ENCODE data around the gene CCDC73.
"Not testable (repeated sequence)": the region's sequence is repeated elsewhere in the genome, so short reads cannot be mapped to it uniquely, and the experiment has no call there.

Gene CCDC73

GRCh38 chr11:32796425-32796824, 2.0 kb upstream of the CCDC73 start:
- Histone ChIP-seq H3K9me3 (ENCODE audit: control insufficient read depth in 2 of 2, low read length in 2 of 2) (no peaks in the 10 kb centered on the region), H3K4me1 (ENCODE audit: control insufficient read depth, insufficient read depth, low read length) (no peaks in the 10 kb centered on the region), H3K27me3 (ENCODE audit: control insufficient read depth in 1 of 2, insufficient read depth in 2 of 2, low read length in 2 of 2) (no peaks in the 10 kb centered on the region), H3K36me3 (ENCODE audit: control insufficient read depth in 2 of 2, insufficient read depth in 2 of 2, low read length in 2 of 2) (no peaks in the 10 kb centered on the region), H3K9ac (ENCODE audit: low read length in 2 of 2) (no peak overlapping the region), H3K4me3 (ENCODE audit: low read length in 2 of 2) (no peak overlapping the region), H3K27ac (ENCODE audit: low read length) (no peak overlapping the region)

- Histone ChIP-seq H3K9ac (ENCODE audit: low read length in 2 of 2) (no peak overlapping the region), H3K27ac (ENCODE audit: low read length) (no peak overlapping the region), H3K36me3 (ENCODE audit: control insufficient read depth in 2 of 2, insufficient read depth in 2 of 2, low read length in 2 of 2) (no peaks in the 10 kb centered on the region), H3K4me3 (ENCODE audit: low read length in 2 of 2) (peak overlapping the region; percentile 2 to 56), H3K4me1 (ENCODE audit: control insufficient read depth, insufficient read depth, low read length) (no peaks in the 10 kb centered on the region), H3K9me3 (ENCODE audit: control insufficient read depth in 2 of 2, low read length in 2 of 2) (no peaks in the 10 kb centered on the region), H3K27me3 (ENCODE audit: control insufficient read depth in 1 of 2, insufficient read depth in 2 of 2, low read length in 2 of 2) (no peaks in the 10 kb centered on the region)
Observed at GRCh38 chr11:32792948-32793475, 1.4 kb downstream of the CCDC73 start.

- no peak overlapping the region for H3K27ac ChIP-seq (ENCODE audit: low read length)
- no peak overlapping the region for H3K9ac ChIP-seq (ENCODE audit: low read length in 2 of 2)
- H3K4me1 ChIP-seq (ENCODE audit: control insufficient read depth, insufficient read depth, low read length) = no peaks in the 10 kb centered on the region
- no peaks in the 10 kb centered on the region for H3K36me3 ChIP-seq (ENCODE audit: control insufficient read depth in 2 of 2, insufficient read depth in 2 of 2, low read length in 2 of 2)
- H3K27me3 ChIP-seq (ENCODE audit: control insufficient read depth in 1 of 2, insufficient read depth in 2 of 2, low read length in 2 of 2) = no peaks in the 10 kb centered on the region
- no peaks in the 10 kb centered on the region for H3K9me3 ChIP-seq (ENCODE audit: control insufficient read depth in 2 of 2, low read length in 2 of 2)
- H3K4me3 ChIP-seq (ENCODE audit: low read length in 2 of 2) = peak overlapping the region; percentile 2 to 56
Observed at GRCh38 chr11:32792111-32792947, 2.1 kb downstream of the CCDC73 start.

- H3K4me3 ChIP-seq (ENCODE audit: low read length in 2 of 2) = no peak overlapping the region
- no peaks in the 10 kb centered on the region for H3K36me3 ChIP-seq (ENCODE audit: control insufficient read depth in 2 of 2, insufficient read depth in 2 of 2, low read length in 2 of 2)
- H3K4me1 ChIP-seq (ENCODE audit: control insufficient read depth, insufficient read depth, low read length) = no peaks in the 10 kb centered on the region
- H3K9me3 ChIP-seq (ENCODE audit: control insufficient read depth in 2 of 2, low read length in 2 of 2) = no peaks in the 10 kb centered on the region
- no peak overlapping the region for H3K27ac ChIP-seq (ENCODE audit: low read length)
- no peak overlapping the region for H3K9ac ChIP-seq (ENCODE audit: low read length in 2 of 2)
- H3K27me3 ChIP-seq (ENCODE audit: control insufficient read depth in 1 of 2, insufficient read depth in 2 of 2, low read length in 2 of 2) = no peaks in the 10 kb centered on the region
Observed at GRCh38 chr11:32790916-32791315, 3.5 kb downstream of the CCDC73 start.

GRCh38 chr11:32786811-32787210, 7.7 kb downstream of the CCDC73 start:
- Histone ChIP-seq H3K4me3 (ENCODE audit: low read length in 2 of 2) (no peak overlapping the region), H3K27me3 (ENCODE audit: control insufficient read depth in 1 of 2, insufficient read depth in 2 of 2, low read length in 2 of 2) (no peaks in the 10 kb centered on the region), H3K9ac (ENCODE audit: low read length in 2 of 2) (no peak overlapping the region), H3K27ac (ENCODE audit: low read length) (no peak overlapping the region), H3K36me3 (ENCODE audit: control insufficient read depth in 2 of 2, insufficient read depth in 2 of 2, low read length in 2 of 2) (no peaks in the 10 kb centered on the region), H3K9me3 (ENCODE audit: control insufficient read depth in 2 of 2, low read length in 2 of 2) (no peaks in the 10 kb centered on the region), H3K4me1 (ENCODE audit: control insufficient read depth, insufficient read depth, low read length) (no peaks in the 10 kb centered on the region)

- Histone ChIP-seq H3K36me3 (ENCODE audit: control insufficient read depth in 2 of 2, insufficient read depth in 2 of 2, low read length in 2 of 2) (no peaks in the 10 kb centered on the region), H3K27me3 (ENCODE audit: control insufficient read depth in 1 of 2, insufficient read depth in 2 of 2, low read length in 2 of 2) (no peaks in the 10 kb centered on the region), H3K9me3 (ENCODE audit: control insufficient read depth in 2 of 2, low read length in 2 of 2) (no peaks in the 10 kb centered on the region), H3K4me3 (ENCODE audit: low read length in 2 of 2) (no peak overlapping the region), H3K4me1 (ENCODE audit: control insufficient read depth, insufficient read depth, low read length) (no peaks in the 10 kb centered on the region), H3K9ac (ENCODE audit: low read length in 2 of 2) (no peak overlapping the region), H3K27ac (ENCODE audit: low read length) (no peak overlapping the region)
Observed at GRCh38 chr11:32785262-32785661, 9.2 kb downstream of the CCDC73 start.

- H3K27me3 ChIP-seq (ENCODE audit: control insufficient read depth in 1 of 2, insufficient read depth in 2 of 2, low read length in 2 of 2) = no peaks in the 10 kb centered on the region
- no peak overlapping the region for H3K9ac ChIP-seq (ENCODE audit: low read length in 2 of 2)
- no peak overlapping the region for H3K27ac ChIP-seq (ENCODE audit: low read length)
- H3K4me1 ChIP-seq (ENCODE audit: control insufficient read depth, insufficient read depth, low read length) = no peaks in the 10 kb centered on the region
- no peaks in the 10 kb centered on the region for H3K36me3 ChIP-seq (ENCODE audit: control insufficient read depth in 2 of 2, insufficient read depth in 2 of 2, low read length in 2 of 2)
- H3K4me3 ChIP-seq (ENCODE audit: low read length in 2 of 2) = no peak overlapping the region
- H3K9me3 ChIP-seq (ENCODE audit: control insufficient read depth in 2 of 2, low read length in 2 of 2) = no peaks in the 10 kb centered on the region
Observed at GRCh38 chr11:32781721-32782120, 12.7 kb downstream of the CCDC73 start.

- not testable (repeated sequence) for H3K4me1 ChIP-seq (ENCODE audit: control insufficient read depth, insufficient read depth, low read length); H3K4me3 ChIP-seq (ENCODE audit: low read length in 2 of 2); H3K9me3 ChIP-seq (ENCODE audit: control insufficient read depth in 2 of 2, low read length in 2 of 2); H3K27ac ChIP-seq (ENCODE audit: low read length); H3K36me3 ChIP-seq (ENCODE audit: control insufficient read depth in 2 of 2, insufficient read depth in 2 of 2, low read length in 2 of 2); H3K27me3 ChIP-seq (ENCODE audit: control insufficient read depth in 1 of 2, insufficient read depth in 2 of 2, low read length in 2 of 2); H3K9ac ChIP-seq (ENCODE audit: low read length in 2 of 2)
Observed at GRCh38 chr11:32780839-32781238, 13.6 kb downstream of the CCDC73 start.

GRCh38 chr11:32779136-32779535, 15.3 kb downstream of the CCDC73 start:
- no peak overlapping the region for H3K9ac ChIP-seq (ENCODE audit: low read length in 2 of 2)
- H3K4me3 ChIP-seq (ENCODE audit: low read length in 2 of 2) = no peak overlapping the region
- H3K27me3 ChIP-seq (ENCODE audit: control insufficient read depth in 1 of 2, insufficient read depth in 2 of 2, low read length in 2 of 2) = no peaks in the 10 kb centered on the region
- no peak overlapping the region for H3K27ac ChIP-seq (ENCODE audit: low read length)
- no peaks in the 10 kb centered on the region for H3K36me3 ChIP-seq (ENCODE audit: control insufficient read depth in 2 of 2, insufficient read depth in 2 of 2, low read length in 2 of 2)
- H3K9me3 ChIP-seq (ENCODE audit: control insufficient read depth in 2 of 2, low read length in 2 of 2) = no peaks in the 10 kb centered on the region
- H3K4me1 ChIP-seq (ENCODE audit: control insufficient read depth, insufficient read depth, low read length) = no peaks in the 10 kb centered on the region

GRCh38 chr11:32775908-32776307, 18.6 kb downstream of the CCDC73 start:
- no peak overlapping the region for H3K27ac ChIP-seq (ENCODE audit: low read length)
- H3K4me3 ChIP-seq (ENCODE audit: low read length in 2 of 2) = no peak overlapping the region
- H3K27me3 ChIP-seq (ENCODE audit: control insufficient read depth in 1 of 2, insufficient read depth in 2 of 2, low read length in 2 of 2) = no peaks in the 10 kb centered on the region
- H3K36me3 ChIP-seq (ENCODE audit: control insufficient read depth in 2 of 2, insufficient read depth in 2 of 2, low read length in 2 of 2) = no peaks in the 10 kb centered on the region
- no peak overlapping the region for H3K9ac ChIP-seq (ENCODE audit: low read length in 2 of 2)
- H3K9me3 ChIP-seq (ENCODE audit: control insufficient read depth in 2 of 2, low read length in 2 of 2) = no peaks in the 10 kb centered on the region
- no peaks in the 10 kb centered on the region for H3K4me1 ChIP-seq (ENCODE audit: control insufficient read depth, insufficient read depth, low read length)

- Histone ChIP-seq H3K4me1 (ENCODE audit: control insufficient read depth, insufficient read depth, low read length) (no peaks in the 10 kb centered on the region), H3K9me3 (ENCODE audit: control insufficient read depth in 2 of 2, low read length in 2 of 2) (no peaks in the 10 kb centered on the region), H3K4me3 (ENCODE audit: low read length in 2 of 2) (no peak overlapping the region), H3K27me3 (ENCODE audit: control insufficient read depth in 1 of 2, insufficient read depth in 2 of 2, low read length in 2 of 2) (no peaks in the 10 kb centered on the region), H3K36me3 (ENCODE audit: control insufficient read depth in 2 of 2, insufficient read depth in 2 of 2, low read length in 2 of 2) (no peaks in the 10 kb centered on the region), H3K27ac (ENCODE audit: low read length) (no peak overlapping the region), H3K9ac (ENCODE audit: low read length in 2 of 2) (no peak overlapping the region)
Observed at GRCh38 chr11:32774081-32774480, 20.4 kb downstream of the CCDC73 start.

All from stomach smooth muscle (tissue), 2 donors.